ENCODE results near the gene COL21A1. TPM values are rescaled to one million over a fixed set of nuclear protein-coding genes. Genes with fewer than 3 reads are reported as not detected.

The COL21A1 gene
- total RNA-seq, 1 experiment from 2014 or later, result 49.0 TPM

GRCh38 chr6:56073315-56073714 is 174.1 kb downstream of the COL21A1 start:
- DNase-seq (ENCODE audit: low spot score), result no peak
- Histone ChIP-seq H3K27ac (ENCODE audit: low read depth, low read length, poor library complexity, severe bottlenecking) (no peak overlapping the region), H3K9me3 (ENCODE audit: low read depth, low read length, poor library complexity, severe bottlenecking) (peaks cover 18% of the 10 kb centered on the region), H3K4me1 (ENCODE audit: insufficient read depth, low read length, poor library complexity, severe bottlenecking) (no peaks in the 10 kb centered on the region), H3K27me3 (replicated peaks; ENCODE audit: insufficient read depth, low read depth, low read length, poor library complexity) (no peaks in the 10 kb centered on the region), H3K36me3 (ENCODE audit: insufficient read depth, low read length, poor library complexity, severe bottlenecking) (peaks cover 40% of the 10 kb centered on the region), H3K4me3 (ENCODE audit: low read depth, low read length, poor library complexity, severe bottlenecking) (no peak overlapping the region)
- intact Hi-C loops (cut with micrococcal nuclease; ENCODE audit: unreplicated experiment), result no loop called here
- BruUV-seq (replicated peaks), result no TSS peak
- CTCF ChIA-PET, result no interaction called here
- TF ChIP-seq, protein P1, sequence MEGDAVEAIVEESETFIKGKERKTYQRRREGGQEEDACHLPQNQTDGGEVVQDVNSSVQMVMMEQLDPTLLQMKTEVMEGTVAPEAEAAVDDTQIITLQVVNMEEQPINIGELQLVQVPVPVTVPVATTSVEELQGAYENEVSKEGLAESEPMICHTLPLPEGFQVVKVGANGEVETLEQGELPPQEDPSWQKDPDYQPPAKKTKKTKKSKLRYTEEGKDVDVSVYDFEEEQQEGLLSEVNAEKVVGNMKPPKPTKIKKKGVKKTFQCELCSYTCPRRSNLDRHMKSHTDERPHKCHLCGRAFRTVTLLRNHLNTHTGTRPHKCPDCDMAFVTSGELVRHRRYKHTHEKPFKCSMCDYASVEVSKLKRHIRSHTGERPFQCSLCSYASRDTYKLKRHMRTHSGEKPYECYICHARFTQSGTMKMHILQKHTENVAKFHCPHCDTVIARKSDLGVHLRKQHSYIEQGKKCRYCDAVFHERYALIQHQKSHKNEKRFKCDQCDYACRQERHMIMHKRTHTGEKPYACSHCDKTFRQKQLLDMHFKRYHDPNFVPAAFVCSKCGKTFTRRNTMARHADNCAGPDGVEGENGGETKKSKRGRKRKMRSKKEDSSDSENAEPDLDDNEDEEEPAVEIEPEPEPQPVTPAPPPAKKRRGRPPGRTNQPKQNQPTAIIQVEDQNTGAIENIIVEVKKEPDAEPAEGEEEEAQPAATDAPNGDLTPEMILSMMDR (conservative IDR thresholded peaks at IDR 0.05; ENCODE audit: low read depth, low read length), result no peak
- no peak for TF ChIP-seq EZH2 (IDR thresholded peaks at IDR 0.05; ENCODE audit: borderline replicate concordance, low read depth, low read length, poor library complexity, severe bottlenecking)
- POLR2A ChIA-PET (ENCODE audit: low non-redundant PET), result no interaction called here

DNA sequence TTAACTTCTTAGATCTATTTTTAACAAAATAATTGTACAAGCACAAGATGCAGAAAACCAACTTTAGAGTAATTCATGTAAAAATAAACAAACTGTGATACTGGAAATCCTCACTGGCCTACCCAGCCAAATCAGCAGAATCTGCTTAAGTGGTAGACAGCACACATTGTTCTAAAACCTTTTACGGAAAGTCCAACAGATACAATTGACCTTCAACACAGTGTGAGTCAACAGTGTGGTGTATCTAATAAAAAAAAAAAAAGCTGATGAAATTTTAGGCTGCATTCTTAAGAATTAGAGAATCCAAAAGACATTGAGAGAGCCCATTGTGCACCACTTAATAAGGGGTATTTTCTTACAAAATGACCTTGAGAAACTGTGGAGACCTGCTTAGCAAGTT is 174.5 kb downstream of the COL21A1 start:
- Histone ChIP-seq H3K4me1 (ENCODE audit: insufficient read depth, low read length, poor library complexity, severe bottlenecking) (no peaks in the 10 kb centered on the region), H3K27ac (ENCODE audit: low read depth, low read length, poor library complexity, severe bottlenecking) (no peak overlapping the region), H3K36me3 (ENCODE audit: insufficient read depth, low read length, poor library complexity, severe bottlenecking) (peaks cover 44% of the 10 kb centered on the region), H3K9me3 (ENCODE audit: low read depth, low read length, poor library complexity, severe bottlenecking) (peaks cover 16% of the 10 kb centered on the region), H3K4me3 (ENCODE audit: low read depth, low read length, poor library complexity, severe bottlenecking) (no peak overlapping the region), H3K27me3 (replicated peaks; ENCODE audit: insufficient read depth, low read depth, low read length, poor library complexity) (no peaks in the 10 kb centered on the region)
- intact Hi-C loops (cut with micrococcal nuclease; ENCODE audit: unreplicated experiment), result no loop called here
- TF ChIP-seq, protein P1 (conservative IDR thresholded peaks at IDR 0.05; ENCODE audit: low read depth, low read length), result no peak
- TF ChIP-seq EZH2 (IDR thresholded peaks at IDR 0.05; ENCODE audit: borderline replicate concordance, low read depth, low read length, poor library complexity, severe bottlenecking), result no peak
- CTCF ChIA-PET, result no interaction called here
- no TSS peak for BruUV-seq (replicated peaks)
- POLR2A ChIA-PET (ENCODE audit: low non-redundant PET), result no interaction called here
- no peak for DNase-seq (ENCODE audit: low spot score)

- H3K36me3 ChIP-seq (ENCODE audit: insufficient read depth, low read length, poor library complexity, severe bottlenecking), result peaks cover 25% of the 10 kb centered on the region
- TF ChIP-seq, protein P1 (conservative IDR thresholded peaks at IDR 0.05; ENCODE audit: low read depth, low read length), result no peak
- TF ChIP-seq EZH2 (IDR thresholded peaks at IDR 0.05; ENCODE audit: borderline replicate concordance, low read depth, low read length, poor library complexity, severe bottlenecking), result no peak
- DNase-seq (ENCODE audit: low spot score), result no peak
- H3K27me3 ChIP-seq (replicated peaks; ENCODE audit: insufficient read depth, low read depth, low read length, poor library complexity), result no peaks in the 10 kb centered on the region
- no peaks in the 10 kb centered on the region for H3K9me3 ChIP-seq (ENCODE audit: low read depth, low read length, poor library complexity, severe bottlenecking)
- no peaks in the 10 kb centered on the region for H3K4me1 ChIP-seq (ENCODE audit: insufficient read depth, low read length, poor library complexity, severe bottlenecking)
- ChIA-PET POLR2A (ENCODE audit: low non-redundant PET) (no interaction called here), CTCF (no interaction called here)
- H3K4me3 ChIP-seq (ENCODE audit: low read depth, low read length, poor library complexity, severe bottlenecking), result no peak overlapping the region
- intact Hi-C loops (cut with micrococcal nuclease; ENCODE audit: unreplicated experiment), result no loop called here
- no peak overlapping the region for H3K27ac ChIP-seq (ENCODE audit: low read depth, low read length, poor library complexity, severe bottlenecking)
- BruUV-seq (replicated peaks), result no TSS peak
Observed at GRCh38 chr6:56065408-56065807, 182.0 kb downstream of the COL21A1 start.

Measured in A673 (cell line).